Prostate gland (tissue), 2 donors: ENCODE measurements around the gene ZNF511. TPM values are rescaled to one million over a fixed set of nuclear protein-coding genes. Genes with fewer than 3 reads are reported as not detected.
A peak's percentile ranks its signal among the peaks of the same experiment; 100 is the strongest.

Source experiments
- DNase-seq: peaks from one replicate; pipeline ENCODE4 v3.0.0-alpha.2; 2019; ENCODE audit warnings: low spot score
- H3K27ac ChIP-seq, 2 donors: fragments of 200-600 bp; sonication (generic); 2 replicates each; pipeline ENCODE4 v1.5.1; 2017 to 2019
- H3K27me3 ChIP-seq: fragments of 200-600 bp; sonication (generic); replicated peaks from 2 replicates; pipeline ENCODE4 v1.5.1; 2019; ENCODE audit not compliant: insufficient read depth
- H3K36me3 ChIP-seq, 2 donors: fragments of 200-600 bp; sonication (generic); 1 replicate in 1 of 2; 2 replicates in 1 of 2; pipeline versions ENCODE4 v1.5.1 to v1.8.1; 2017 to 2019
- H3K4me1 ChIP-seq: fragments of 200-600 bp; sonication (generic); replicated peaks from 2 replicates; pipeline ENCODE4 v1.5.1; 2019
- H3K4me3 ChIP-seq, 2 donors: fragments of 200-600 bp; sonication (generic); 2 replicates each; pipeline ENCODE4 v1.5.1; 2017 to 2019
- H3K9me3 ChIP-seq: fragments of 200-600 bp; sonication (generic); 2 replicates; pipeline ENCODE4 v1.5.1; 2017
- POLR2A ChIP-seq: fragments of 450-650 bp; IDR thresholded peaks from one replicate; pipeline ENCODE4 v1.6.1; 2016; ENCODE audit warnings: antibody characterized with exemption, mild to moderate bottlenecking
- POLR2AphosphoS5 ChIP-seq: sonication (generic); formaldehyde crosslinking; IDR thresholded peaks from one replicate; pipeline ENCODE4 v1.6.1; 2017; ENCODE audit warnings: antibody characterized with exemption
- WGBS: methylation state at CpG from one replicate; pipeline ENCODE4 v1.1.5; 2018; 5-methylcytosine and 5-hydroxymethylcytosine counted together
- intact Hi-C: fragments of 100-400 bp; cut with DNase I; formaldehyde crosslinking; loops from one replicate; pipeline ENCODE4 v1.14.2; 2022
- total RNA-seq, 2 donors: library from RNA; depleted of rRNA; stranded (reverse); fragments of >200 nt; gene quantifications; one replicate each; pipeline ENCODE4 v1.1.0, GENCODE V29; 2016
- TF ChIP-seq, protein P1 (sequence below), 4 experiments: fragments of 200-600 bp in 2 of 4; fragments of 450-650 bp in 2 of 4; sonication (generic) in 2 of 4; IDR thresholded peaks; 1 replicate in 3 of 4; 2 replicates in 1 of 4; pipeline ENCODE4 v1.5.1; 2016 to 2019; ENCODE audit warnings: antibody characterized with exemption in 4 of 4, mild to moderate bottlenecking in 2 of 4, moderate library complexity in 2 of 4

The ZNF511 gene
- total RNA-seq, 2 donors from 2014 or later = 52.8 to 57.6 TPM

DNA sequence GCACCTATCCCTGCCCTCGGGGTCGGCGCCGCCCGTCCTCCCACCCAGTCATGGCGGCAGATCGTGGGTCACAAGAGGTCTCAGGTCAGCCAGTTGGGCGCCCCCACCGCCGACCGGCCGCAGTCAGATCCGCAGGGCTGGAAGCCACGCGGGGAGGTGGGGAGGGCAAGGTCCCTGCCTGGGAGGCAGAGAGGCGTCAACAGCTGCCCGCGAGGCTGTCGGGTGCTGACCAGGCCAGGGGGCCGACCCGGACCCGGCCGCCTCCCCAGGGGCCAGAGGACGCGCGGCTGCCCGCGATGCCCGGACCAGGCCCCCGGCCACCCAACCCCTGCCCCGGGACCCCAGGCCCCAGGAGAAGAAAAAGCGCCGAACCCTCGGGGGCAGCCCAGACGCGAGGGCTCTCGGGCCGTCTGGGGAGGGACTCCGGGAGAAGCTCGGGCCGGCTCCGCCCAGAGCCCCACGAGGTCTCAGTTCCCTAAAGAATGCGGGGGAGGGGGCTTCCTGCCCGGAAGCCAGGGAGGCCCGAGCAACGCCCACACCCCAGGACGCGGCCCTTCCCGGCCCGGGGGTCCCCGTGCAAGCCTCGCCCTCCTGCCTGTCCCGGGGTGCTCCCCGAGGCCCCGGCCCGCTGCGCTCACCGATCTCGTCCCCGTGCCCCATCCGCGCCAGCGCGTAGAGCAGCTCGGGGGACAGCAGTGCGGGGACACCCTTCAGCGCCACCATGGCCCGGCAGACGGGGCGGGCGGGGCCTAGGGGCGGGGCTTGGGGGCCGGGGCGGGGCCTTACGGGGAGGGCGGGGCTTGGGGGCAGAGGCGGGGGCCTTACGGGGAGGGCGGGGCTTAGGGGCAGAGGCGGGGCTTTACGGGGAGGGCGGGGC is 48.8 kb downstream of the ZNF511 start, which contains the start of gene FUOM:
TSS of gene FUOM (minus strand) at position 735 of the 877 bp plus-strand sequence. CDS start at position 723, 12 bp downstream.
- H3K4me1 ChIP-seq = peaks cover 6% of the 10 kb centered on the region
- WGBS = 3% methylated on average over 29 of the region's 83 CpGs
- DNase-seq = no peak
- intact Hi-C loops = no loop called here
- H3K4me3 ChIP-seq = peak within 1 kb of the TSS; percentile 35 to 37
- TF ChIP-seq POLR2A (peak; percentile 37), POLR2AphosphoS5 (no peak)
- TF ChIP-seq, protein P1, sequence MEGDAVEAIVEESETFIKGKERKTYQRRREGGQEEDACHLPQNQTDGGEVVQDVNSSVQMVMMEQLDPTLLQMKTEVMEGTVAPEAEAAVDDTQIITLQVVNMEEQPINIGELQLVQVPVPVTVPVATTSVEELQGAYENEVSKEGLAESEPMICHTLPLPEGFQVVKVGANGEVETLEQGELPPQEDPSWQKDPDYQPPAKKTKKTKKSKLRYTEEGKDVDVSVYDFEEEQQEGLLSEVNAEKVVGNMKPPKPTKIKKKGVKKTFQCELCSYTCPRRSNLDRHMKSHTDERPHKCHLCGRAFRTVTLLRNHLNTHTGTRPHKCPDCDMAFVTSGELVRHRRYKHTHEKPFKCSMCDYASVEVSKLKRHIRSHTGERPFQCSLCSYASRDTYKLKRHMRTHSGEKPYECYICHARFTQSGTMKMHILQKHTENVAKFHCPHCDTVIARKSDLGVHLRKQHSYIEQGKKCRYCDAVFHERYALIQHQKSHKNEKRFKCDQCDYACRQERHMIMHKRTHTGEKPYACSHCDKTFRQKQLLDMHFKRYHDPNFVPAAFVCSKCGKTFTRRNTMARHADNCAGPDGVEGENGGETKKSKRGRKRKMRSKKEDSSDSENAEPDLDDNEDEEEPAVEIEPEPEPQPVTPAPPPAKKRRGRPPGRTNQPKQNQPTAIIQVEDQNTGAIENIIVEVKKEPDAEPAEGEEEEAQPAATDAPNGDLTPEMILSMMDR (IDR thresholded peaks at IDR 0.05) = no peak
- H3K9me3 ChIP-seq = no peaks in the 10 kb centered on the region
- no peaks in the 10 kb centered on the region for H3K36me3 ChIP-seq
- H3K27ac ChIP-seq = no peak within 1 kb of the TSS
- no peaks in the 10 kb centered on the region for H3K27me3 ChIP-seq

DNA sequence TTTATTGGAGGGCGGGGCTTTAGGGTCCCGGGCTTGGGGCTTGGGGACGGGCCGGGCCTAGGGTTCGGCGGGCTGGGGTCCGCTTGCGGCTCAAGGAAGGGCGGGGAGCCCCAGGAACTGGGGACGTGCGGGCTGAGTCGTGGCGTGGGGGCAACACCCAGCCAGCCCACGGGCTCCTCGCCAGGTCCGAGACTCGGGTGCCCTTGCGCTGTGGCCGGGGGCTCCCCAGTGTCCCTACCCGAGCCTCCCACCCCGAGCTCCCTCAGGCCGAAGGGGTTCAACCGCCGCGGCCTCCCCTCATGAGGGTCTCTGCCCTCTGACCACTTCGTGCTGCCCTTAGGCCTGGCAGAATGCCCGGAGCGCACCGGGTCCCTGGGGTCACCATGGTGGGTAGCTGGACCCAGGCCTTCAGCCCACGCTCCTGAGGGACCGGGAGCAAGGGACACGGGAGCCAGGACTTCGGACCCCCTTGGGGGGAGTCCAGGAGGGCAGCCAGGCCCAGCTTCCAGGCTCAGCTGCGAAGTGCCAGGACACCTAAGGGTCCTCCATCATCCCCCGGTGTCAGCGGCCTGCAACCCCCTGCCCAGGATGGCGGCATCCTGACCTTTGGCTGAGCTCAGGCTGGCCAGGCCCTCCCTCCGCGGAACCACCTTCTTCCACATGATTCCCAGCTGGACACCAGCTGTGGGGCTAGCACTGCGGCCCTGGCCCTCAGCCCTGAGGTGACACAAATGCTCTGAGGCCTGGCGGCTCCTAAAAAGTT is 49.6 kb downstream of the ZNF511 start:
- intact Hi-C loops = no loop called here
- 86% methylated on average over 34 of the region's 41 CpGs for WGBS
- Histone ChIP-seq H3K27me3 (no peaks in the 10 kb centered on the region), H3K27ac (no peak overlapping the region), H3K4me3 (no peak overlapping the region), H3K36me3 (no peaks in the 10 kb centered on the region), H3K4me1 (peaks cover 6% of the 10 kb centered on the region), H3K9me3 (no peaks in the 10 kb centered on the region)
- TF ChIP-seq POLR2A = no peak
- TF ChIP-seq, protein P1 (IDR thresholded peaks at IDR 0.05) = no peak
- no peak for TF ChIP-seq POLR2AphosphoS5
- no peak for DNase-seq

DNA sequence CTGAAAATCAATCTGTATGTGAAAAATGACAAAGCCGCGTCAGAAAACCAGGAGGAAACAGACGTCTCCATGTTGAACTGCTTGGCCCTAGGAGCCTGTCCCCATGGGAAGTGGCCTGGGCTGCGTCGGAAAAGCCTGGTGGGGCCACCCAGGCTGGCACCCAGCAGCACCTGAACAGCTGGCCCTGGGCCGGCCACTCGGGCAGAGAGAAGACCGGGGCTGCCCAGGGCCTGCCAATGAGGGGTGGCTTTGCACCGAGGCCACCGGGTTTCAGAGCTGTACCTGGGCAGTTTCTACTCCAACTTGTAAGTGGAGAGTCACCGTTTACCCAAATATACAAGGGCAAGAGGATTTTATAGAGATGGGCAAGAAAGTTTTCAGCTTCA is 50.2 kb downstream of the ZNF511 start:
- Histone ChIP-seq H3K9me3 (no peaks in the 10 kb centered on the region), H3K27ac (no peak overlapping the region), H3K27me3 (no peaks in the 10 kb centered on the region), H3K4me1 (peaks cover 6% of the 10 kb centered on the region), H3K36me3 (no peaks in the 10 kb centered on the region), H3K4me3 (no peak overlapping the region)
- intact Hi-C loops = no loop called here
- WGBS = 91% methylated on average over 11 of the region's 11 CpGs
- DNase-seq = no peak
- TF ChIP-seq, protein P1 (IDR thresholded peaks at IDR 0.05) = no peak
- no peak for TF ChIP-seq POLR2AphosphoS5
- TF ChIP-seq POLR2A = no peak

DNA sequence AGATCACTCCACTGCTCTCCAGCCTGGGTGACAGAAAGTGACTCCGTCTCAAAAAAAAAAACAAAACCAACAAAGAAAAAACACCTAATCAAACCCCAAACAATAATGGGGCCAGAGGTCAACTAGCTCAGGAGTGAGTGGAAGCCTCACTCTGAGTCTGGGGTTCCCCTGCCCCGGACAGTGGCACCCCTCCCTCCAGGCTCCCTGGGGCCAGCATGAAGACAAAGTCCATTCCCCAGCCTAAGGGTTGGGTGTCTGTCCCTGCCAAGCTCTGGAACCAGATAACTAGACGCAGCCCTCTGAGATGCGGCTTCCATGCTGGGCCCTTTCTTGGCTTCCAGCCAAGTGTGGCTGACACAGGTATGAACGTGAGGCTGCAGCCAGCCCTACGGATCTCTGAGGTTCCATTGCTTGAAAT is 50.8 kb downstream of the ZNF511 start:
- Histone ChIP-seq H3K27ac (no peak overlapping the region), H3K36me3 (no peaks in the 10 kb centered on the region), H3K9me3 (no peaks in the 10 kb centered on the region), H3K4me1 (peaks cover 6% of the 10 kb centered on the region), H3K27me3 (no peaks in the 10 kb centered on the region), H3K4me3 (no peak overlapping the region)
- no peak for TF ChIP-seq POLR2AphosphoS5
- TF ChIP-seq, protein P1 (IDR thresholded peaks at IDR 0.05) = no peak
- no peak for TF ChIP-seq POLR2A
- peak; percentile 37 for DNase-seq
- intact Hi-C loops = no loop called here
- 34% methylated on average over 6 of the region's 6 CpGs for WGBS
